LoVo (cell line): Measurements from ENCODE around the gene AGAP1.

ENCODE experiments used
- DNase-seq: peaks from one replicate; pipeline ENCODE4 v3.0.0-alpha.2; 2016; ENCODE audit warnings: low spot score

AGAP1 gene

DNA sequence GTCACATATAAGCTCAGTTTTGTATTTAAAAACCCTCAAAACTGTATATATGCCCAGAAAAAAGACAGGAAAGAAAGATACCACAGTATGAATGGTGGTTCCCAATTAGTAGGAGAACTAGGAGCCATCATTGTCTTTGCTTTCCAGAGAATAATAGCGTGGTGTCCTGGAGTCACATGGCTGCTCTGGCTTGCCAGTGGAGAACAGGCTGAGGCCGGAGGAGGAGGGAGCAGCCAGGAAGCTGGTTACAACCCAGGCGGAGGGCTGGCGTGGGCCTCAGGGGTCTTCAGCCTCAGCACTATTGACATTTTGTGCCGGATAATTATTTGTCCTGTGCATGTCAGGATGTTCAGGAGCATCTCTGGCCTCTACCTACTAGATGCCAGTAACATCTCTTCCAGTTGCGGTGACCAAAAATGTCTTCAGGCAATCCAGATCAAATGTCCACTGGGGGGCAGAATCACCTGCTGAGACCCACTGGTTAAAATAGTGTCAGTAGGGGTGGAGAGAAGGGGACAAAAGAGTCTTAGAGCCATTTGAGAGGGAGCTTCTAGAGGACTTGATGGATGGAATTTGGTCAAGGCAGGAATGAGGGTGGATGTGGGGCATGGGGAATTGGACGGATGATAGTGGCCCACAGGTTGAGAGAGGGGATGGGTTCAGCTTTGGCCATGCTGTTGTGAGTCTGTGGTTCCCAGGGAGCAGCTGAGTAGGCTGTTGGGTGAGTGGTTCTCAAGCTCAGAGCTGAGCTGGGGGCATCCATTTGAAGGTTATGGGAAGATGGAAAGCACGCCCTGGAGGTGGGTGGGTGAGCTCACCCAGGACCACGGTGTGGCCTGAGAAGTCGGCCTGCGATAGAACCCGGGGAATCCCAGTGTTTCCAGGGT is 144.9 kb downstream of the AGAP1 start:
- no peak for DNase-seq

DNA sequence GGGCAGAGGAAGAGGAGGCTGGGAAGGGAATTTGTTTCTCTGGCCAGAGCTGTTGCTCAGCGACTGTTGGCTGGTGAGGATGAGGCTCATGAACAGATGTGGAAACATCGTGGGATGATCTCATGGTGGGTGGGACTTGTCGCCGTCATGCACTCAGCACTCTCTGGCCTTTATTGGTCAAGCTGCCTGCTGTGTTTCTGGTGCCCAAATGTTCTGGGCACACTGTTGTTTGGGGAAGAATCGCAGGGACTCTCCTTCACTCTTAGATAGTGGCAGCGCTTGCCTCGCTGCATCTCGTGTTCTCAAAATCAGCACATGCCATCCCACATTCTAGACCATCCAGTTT is 145.6 kb downstream of the AGAP1 start:
- DNase-seq: no peak

DNA sequence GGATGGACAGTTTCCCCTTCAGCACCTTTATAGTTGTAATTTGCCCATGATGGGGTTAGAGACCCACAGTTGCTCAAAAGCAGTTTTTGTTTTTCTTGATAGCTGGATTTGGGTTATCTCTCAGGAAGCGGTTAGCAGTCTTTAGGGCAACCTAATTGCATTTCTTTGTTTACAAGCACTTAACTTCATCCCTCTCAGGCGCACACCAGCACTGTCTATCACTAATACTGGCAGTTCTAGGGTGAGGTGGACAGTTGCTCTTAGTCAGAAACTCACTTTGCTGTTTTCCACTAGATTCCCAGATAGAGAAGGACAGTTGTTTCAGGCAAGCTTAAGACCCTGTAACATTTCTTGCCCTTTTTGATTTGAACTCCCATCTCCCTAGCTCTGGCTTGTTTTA is 146.0 kb downstream of the AGAP1 start:
- DNase-seq: no peak

DNA sequence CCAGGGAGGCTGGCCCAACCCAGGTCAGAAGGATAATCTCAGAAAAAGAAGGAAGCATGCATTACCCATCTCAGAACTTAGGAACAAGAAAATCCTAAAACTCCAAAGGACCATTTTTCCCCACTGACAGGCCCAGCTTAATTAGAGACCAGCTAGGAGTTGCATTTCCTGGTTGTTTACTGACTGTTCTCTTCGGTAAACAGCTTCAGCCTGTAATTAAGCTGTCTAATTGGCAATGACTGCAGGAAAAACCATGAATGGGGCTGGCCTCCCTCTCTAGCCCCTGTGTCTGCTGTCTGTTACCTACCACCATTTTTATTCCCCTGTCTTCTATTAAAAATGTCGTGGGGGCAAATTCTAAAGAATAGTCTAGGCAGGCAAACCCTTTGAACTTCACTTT is 146.5 kb downstream of the AGAP1 start:
- DNase-seq: no peak

DNA sequence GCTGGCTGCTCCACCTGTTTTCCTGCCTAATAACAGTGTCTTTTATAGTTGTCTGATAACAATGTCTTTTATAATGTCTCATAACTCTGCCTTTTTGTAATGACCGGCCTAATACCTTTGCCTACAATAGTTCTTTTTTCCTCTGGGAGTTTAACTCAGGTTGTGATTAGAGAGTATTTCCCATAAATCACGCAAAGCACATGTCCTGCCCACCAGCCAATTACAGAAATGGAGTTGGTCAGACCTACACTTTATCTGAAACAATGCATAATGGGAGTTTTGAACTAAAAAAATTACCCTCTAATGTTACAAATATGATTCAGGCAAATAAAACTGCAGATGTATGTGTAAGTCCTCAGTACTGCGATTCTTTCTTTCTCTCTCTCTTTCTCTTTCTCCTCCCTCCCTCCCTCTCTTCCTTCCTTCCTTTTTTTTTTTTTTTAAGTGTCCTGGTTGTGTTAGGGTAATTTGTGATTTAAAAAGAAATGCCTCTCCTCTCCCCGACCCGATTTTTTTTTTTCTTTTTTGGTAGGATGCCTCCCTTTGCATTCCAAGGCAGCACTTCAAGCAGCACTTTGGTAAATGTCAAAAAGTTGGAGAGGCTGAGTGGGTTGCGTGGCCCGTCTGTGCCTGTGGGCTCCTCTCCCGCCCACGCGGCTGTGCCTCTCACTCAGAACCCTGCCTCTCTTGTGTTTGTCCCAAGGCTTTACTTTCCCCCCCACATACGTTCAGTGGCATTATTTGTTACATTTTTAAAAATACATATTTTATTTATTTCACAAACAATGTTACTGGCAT is 147.3 kb downstream of the AGAP1 start:
- DNase-seq: no peak

DNA sequence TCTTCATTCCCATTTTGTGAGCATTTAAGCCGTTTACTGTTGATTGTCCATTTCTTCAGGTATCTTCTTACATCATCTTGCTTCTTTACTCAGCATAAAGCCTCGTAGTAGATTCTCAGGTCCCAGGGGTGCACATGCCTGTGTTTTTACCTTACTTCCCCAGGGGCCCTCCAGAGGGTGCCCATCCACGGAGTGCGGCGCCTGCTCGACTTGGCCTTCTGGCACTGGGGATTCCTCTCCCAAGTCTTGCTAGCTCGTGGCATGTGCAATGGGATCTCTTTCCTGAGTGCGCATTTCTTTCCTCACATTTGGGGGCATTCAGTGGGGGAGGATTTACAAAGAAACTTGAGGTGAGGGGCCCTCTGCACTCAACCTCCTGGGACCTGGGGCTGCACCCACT is 148.1 kb downstream of the AGAP1 start:
- DNase-seq: no peak

DNA sequence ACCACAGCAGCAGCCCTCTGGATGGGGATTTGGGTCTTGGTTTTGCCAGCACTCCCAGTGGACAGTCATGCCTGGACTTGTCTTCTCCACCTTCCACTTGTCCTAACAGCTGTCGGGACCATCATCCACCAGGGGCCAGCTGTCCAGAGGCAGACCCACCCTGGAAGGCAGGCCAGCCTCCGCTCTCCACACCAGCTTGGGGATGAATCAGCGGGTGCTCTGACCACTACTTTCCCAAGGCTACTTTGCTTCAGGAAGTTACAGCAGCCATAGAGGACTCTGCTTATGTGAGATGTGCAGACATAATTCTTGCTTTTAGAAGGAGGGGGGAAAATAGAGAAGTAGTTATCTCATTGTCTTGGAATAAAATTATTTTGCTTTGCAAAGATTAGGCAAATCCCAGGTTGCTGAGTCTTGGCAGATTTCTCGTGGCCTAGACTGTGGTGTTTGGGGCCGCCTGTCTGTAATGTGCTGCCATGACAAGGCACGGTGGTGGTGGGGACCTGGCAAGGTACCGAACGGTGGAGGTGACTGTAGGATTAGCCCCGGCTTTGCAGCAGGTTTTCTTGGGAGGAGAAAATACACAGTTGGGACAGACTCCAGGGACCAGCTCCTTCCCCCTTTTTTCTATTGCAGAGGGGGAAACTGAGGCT is 148.7 kb downstream of the AGAP1 start:
- no peak for DNase-seq

DNA sequence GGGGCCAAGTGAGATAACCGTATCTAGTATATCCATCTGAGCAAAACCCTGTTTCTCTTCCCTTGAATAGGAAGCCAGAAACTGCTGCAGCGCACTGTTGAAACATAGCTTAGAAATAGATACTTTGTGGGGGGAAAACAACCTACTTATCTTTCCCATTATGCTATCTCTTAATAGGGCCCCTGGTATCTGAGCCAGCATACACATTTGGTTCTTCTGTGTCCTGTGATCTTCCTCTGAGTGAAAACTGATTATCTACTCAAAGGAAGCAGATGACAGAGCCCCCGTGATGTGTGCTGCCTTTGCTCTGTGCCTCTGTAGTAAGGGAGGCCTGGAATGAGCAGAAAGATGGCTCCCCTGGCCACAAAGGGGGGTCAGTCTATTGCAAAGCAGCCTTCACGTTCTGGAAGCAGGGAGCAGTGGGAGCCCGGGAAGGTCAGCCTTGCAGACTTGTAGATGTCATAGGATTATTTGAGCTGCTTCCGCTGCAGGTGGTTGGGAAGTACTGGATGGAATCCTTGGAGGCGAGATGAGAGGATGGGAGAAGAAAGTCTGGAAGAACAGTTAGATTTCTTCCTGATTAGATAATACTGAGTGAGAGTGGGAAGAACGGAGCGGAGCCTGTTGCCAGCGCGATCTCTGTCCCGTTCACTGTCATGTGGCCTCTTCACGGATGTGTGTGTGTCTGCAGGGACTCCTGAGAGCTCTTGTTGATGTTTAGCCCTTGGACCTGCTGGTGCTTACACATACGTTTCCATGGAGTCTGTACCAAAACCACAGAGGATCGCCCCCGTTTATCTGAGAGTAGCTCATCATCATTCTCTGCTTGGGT is 150.1 kb downstream of the AGAP1 start:
- no peak for DNase-seq

DNA sequence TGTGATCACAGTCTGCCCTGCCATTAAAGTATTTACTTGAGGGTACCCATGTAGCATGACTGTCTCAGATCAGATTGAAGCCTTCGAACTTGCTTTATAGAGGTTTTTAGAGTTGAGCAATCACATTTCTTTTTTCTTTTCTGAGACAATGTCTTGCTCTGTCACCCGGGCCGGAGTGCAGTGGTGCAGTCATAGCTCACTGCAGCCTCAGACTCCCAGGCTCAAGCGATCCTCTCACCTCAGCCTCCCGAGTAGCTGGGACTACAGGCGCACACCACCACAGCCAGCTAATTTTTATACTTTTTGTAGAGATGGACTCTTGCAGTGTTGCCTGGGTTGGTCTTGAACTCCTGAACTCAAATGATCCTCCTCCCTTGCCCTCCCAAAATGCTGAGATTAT is 153.4 kb downstream of the AGAP1 start:
- DNase-seq: no peak

DNA sequence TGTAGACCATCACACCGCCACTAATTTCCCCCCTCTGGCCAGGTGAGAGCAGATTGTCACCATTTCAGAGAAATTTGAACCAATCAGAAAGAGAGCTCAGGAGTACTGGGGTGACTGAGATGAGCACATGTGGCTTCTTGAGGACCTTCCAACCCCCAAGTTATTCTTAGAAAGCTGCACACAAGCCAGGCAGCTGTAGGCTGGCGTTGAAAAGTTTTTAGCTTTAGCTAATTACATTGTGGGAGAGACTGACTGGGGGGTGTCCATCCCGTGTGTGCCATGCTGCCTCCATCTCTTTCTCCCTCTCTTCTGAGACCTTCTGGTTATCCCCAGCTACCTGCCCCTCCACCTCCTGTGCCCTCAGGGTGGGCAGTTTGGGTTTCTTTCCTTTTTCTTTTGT is 154.0 kb downstream of the AGAP1 start:
- DNase-seq: no peak

DNA sequence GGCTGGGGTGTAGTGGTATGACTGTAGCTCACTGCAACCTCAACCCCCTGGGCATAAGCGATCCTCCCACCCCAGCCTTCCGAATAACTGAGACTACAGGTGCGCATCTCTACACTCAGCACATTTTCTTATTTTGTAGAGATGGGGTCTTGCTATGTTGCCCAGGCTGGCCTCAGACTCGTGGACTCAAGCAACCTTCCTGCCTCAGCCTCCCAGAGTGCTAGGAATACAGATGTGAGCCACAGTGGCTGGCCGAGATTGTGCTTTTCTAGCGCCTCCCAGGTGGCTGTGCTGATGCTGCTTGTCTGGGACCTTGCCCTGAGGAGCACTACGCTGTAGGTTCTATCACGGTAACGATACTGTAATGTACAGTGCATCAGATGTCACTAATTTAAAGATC is 155.6 kb downstream of the AGAP1 start:
- DNase-seq: no peak

DNA sequence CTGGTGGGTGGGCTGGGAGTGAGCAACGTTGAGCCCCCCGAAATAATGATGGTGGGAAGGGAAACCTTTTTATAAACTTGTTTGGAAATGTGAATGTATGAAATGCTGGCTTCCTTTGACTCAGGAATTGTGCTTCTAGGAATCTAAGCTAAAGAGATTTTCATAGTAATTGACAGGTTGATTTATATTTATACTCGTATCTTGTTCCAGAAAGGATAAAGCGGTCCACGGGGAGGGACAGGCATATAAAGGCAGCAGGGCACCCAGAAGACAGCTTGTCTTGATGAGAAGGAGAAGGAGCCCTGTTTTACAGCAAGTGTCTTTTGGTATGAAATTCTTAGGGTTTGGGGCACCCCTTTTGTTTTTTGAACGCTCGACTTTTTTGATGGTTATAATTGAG is 157.8 kb downstream of the AGAP1 start:
- no peak for DNase-seq

DNA sequence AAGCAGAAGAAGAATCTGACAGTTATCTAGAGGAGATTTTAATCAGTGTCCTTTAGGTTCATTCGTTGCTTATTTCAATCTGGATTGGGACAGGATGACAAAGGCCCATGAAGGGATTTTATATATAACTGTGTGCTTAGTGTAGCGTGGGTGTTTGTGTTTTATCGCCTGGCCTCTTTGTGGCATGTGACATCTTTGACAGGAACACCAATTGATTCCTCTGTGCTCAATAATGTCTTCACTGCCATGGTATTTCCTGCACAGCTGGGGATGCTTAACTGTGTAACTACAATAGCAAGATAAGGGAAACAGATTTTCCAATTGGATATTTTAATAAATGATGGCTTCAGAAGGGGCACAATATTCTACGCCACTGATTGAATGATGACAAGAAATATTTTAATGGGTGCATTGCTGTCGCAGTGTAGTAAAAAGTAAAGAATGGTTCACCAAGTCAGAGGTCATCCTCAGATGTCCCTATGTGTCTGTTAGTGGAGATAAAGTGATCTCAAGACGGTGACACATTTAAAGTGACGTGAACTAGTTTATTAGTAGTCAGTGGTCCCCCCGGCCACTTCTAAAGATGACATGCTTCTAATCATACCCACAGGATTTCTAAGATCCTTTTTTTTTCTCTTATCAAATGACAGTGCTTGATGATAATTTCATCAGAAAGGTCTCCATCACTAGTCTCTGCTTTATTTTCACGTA is 160.4 kb downstream of the AGAP1 start:
- DNase-seq: no peak

DNA sequence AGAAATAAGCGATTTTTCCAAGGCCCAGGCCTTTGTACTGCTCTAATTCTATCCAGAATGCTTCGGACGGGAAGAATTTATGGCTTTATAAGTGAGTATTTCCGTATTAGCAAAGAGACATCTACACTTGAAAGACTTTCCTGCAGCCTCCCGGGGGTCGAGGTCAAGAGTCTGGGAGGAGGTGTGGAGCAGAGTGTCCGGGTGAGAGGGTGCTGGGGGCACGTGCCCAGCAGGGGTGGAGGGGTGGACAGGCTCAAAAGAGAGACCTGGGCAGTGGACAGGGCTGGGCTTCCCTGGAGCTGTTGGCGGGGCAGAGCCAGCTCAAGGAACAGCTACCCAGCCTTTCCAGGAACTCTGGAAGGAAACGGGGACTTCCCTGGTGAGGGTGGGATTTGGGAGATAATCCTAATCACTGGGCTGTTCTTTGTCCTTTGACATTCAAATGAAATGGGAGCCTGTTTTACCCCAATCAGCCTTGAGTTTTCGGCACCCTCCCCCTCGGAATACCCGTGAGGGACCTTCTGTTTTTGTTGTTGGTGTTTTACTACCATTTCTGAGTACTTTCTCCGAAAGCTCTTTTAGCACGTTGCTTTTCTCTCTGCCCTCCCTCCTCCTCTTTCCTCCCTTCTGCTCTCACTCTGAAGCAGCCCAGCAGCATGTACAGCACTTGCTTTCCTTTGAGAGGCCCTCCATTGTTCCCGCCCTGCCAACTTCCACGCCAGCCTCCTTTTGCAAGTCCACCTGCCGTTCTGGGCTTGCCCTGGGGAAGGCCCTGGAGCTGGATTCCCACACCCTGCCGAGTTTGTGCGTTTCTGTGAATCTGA is 164.7 kb downstream of the AGAP1 start:
- DNase-seq: no peak

DNA sequence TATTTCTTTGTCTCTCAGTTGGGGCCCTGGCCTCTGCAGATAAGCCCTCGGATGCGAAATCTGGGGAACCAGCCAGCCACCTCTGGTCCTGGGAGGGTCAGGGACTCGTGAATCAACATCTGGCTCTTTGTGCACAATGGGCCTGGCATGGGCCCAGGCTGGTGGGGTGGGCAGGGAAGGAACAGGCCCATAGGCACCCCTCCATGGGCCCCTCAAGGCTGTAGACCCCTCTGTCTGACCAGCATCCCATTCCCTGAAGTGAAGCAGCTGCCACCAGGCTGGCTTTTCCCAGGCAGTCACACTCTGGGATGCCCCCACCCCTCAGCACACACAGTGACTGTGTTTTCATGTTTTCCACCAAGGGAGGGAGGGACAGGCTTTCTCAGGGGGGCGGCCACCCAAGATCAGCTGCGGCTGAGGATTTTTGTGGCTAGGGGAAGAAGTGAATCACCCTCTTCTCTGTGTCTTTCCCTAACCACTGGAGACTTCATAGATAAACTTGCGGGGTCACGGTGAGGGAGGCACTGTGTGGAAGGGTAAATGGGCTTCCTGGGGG is 166.0 kb downstream of the AGAP1 start:
- DNase-seq: no peak

DNA sequence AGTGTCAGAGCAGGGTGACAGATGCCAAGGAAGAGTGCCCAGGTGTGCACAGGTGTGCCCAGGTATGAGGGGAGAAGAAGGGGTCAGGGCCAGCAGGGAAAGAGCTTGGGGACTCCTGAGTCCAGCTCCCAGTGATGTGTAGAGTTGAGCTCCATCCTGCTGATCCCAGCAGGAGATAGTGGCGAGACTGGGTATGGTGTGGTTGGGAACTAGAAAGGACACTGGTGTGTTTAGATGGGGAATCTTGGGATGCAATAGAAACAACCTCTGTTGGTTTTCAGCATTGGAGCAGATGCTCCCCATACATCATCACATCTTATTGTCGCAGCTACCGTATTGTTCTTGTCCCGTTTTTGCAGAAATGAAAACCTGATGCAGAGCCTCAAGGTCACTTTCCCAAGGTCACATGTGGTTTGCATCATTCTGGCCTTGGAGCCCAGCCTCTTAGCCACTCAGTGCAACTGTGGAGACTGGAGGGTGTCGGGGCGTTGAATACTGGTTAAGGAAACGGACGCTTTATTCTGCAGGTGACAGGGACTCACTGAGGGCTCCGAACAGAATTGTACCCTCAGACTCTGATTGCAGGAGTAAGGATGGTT is 166.7 kb downstream of the AGAP1 start:
- DNase-seq: no peak

DNA sequence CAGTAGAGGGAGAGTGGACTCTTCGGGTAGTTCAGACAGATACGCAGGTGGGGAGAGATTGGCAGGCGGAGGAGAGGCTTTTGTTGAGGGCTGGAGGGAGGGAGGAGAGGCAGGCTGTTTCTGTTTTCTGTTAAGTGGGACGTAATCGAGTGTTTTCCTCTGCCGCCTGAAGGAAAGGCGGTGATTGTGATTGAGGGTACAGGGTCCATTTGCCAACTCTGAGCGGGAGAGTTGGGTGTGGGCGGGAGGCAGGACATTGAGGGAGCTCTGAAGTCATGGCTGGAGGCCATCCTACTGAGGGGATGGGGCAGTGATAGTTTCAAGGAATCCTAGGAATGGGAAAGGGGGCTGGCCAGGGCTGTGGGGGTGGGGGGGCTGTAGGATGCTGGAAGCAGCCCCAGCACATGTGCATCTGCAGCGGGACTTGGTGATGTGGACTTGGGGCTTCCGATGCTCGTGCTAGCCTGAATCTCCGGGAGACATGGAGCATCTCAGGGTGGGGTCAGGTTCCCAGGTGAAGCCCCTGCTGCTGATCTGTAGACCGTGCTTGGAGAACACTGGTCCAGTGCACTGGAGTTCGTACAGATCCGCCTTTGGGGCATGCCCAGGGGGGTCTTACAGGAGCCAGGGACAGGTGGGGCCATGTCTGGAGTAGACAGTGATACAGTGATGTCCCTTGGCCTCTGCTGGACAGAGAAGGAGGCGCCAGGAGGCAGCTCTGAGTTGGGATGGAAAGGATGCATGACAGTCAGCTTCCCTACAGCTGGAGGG is 167.5 kb downstream of the AGAP1 start:
- no peak for DNase-seq

DNA sequence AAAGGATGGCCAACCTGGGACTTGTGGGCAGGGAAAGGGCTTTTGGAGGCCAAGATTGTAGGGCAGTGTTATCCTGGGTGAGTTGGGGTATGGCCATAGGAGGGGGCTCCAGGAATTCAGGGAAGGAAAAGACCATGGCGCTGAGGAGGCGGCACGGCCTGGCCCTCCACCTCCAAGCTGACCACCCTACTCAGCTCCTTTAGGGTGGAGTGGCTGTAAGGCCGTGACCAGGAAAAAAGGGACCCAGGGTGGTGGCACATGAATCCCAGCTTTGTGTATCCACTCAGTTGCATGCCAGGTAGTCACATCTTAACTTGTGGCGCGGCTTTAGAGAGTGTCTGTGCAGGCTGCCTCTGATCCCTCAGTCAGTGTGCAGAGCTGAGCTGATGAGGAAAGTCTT is 168.1 kb downstream of the AGAP1 start:
- no peak for DNase-seq

DNA sequence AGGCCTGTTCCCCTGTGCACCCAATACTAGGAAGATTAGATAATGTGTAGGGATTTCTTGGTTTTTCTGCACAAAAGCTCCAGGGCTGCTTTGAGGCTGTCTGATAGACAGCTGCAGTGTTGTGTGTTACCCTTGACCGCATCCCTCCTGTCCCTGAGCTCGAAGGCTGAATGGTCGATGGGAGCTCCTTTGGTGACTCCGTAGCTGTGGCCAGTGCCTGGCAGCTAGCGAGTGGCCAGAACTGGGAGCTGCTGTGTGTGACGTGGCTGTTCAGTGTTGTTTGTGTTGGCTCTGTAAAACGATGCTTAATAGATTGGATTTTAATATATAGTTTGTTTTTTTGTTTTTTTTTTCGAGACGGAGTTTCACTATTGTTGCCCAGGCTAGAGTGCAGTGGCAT is 170.0 kb downstream of the AGAP1 start:
- DNase-seq: no peak
